GM18502 (cell line): ENCODE measurements around the gene HDGF.
A peak's percentile ranks its signal among the peaks of the same experiment; 100 is the strongest.
"Not testable (repeated sequence)": the region's sequence is repeated elsewhere in the genome, so short reads cannot be mapped to it uniquely, and the experiment has no call there.

ENCODE experiments used
- ATAC-seq: cut with Tn5 transposase; IDR thresholded peaks from one replicate; pipeline ENCODE4 v1.9.1; 2021; ENCODE audit warnings: mild to moderate bottlenecking; ENCODE audit not compliant: unreplicated experiment, poor library complexity

Gene HDGF

GRCh38 chr1:156767101-156767878 is 15.8 kb upstream of the HDGF start, which contains the start of gene PRCC:
TSS of gene PRCC (plus strand) at chr1:156767535. CDS start at chr1:156767772, 237 bp downstream.
- ATAC-seq = peak; percentile 91

DNA sequence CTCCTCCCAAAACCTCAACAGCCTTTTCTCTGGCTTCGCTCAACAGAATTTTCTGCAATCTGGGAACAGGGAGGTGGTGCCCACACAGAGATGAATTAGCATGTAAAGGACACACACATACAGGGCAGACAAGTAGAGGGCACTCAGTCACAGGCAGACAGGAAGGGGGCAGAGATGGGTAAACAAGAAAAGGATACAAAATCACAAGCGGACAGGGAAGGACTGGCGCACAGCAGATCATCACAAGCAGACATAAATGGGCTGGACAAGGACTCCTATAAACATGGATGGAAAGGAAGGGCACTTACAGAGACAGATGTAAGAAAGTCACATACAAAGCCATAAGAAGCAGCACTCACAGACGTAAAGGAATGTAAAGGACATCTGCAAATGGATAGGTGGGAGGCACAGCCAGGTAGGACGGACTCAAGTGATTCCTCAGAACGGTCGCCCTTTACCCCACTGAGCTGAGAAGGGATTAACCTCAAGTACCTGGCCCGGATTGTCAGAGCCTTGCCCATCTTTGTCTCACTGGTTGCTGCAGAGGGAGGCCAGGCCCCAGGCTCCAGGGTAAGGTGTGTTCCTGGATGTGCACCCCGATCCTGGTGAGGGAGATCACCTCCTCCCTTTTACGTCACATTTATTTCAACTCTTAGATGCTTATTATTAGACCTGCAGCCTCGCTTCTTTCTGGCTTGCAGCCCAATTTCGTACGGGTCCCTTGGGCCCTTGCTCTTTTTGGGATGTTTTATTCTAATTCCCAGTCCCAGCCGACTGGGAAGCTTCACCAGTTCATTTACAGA is 15.0 kb upstream of the HDGF start:
- peak; percentile 28 for ATAC-seq

DNA sequence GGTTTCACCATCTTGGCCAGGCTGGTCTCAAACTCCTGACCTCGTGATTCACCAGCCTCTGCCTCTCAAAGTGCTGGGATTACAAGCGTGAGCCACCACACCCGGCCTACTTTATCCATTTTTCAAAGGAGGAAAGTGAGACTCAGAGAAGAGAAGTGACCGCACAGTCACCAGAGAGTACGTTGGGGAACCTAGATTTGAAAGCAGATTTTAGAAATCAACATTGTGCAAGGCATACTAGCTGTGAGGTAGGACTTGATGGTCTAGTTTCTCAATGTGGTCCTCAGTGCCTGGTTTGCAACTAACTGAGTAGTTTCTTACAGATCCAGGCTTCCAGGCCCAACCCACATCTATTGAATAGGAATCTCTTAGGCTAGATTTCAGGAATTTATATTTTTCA is 14.2 kb upstream of the HDGF start:
- no peak for ATAC-seq

GRCh38 chr1:156765136-156765535 is 13.7 kb upstream of the HDGF start:
- ATAC-seq = not testable (repeated sequence)

GRCh38 chr1:156760796-156761104 is 9.3 kb upstream of the HDGF start:
- no peak for ATAC-seq

DNA sequence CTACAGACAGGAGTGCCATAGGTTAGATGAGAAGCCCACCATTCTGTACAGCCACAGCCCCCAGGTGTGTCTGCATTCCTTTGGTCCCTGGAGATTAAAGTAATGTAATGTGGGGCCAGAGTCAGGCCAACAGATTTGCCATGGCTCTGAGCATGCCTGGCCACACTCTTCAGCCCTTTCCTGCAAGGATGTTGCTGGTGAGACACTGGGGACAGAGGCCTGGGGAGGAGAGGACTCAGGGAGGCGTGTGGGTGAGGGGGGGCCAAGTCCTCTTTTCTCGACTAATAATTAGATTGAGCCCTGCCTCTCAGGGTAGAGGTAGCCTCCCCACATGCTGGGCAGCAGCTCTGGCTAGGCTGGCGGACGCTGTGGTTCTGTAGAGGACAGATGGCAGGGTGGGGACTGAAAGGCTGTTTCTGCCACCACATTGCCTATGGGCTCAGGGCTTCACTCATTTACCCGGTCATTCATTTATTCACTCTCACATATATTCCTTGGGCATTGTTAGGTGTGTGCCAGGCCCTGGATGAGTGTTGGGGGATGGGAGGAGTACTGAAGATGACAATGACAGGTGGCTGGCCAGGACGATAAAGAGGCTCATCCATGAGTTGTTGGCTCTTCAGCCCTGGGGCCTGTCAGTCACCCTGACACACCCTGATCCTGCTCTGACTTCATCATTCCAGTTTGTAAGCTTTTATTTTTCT is 8.8 kb upstream of the HDGF start:
- ATAC-seq = no peak

DNA sequence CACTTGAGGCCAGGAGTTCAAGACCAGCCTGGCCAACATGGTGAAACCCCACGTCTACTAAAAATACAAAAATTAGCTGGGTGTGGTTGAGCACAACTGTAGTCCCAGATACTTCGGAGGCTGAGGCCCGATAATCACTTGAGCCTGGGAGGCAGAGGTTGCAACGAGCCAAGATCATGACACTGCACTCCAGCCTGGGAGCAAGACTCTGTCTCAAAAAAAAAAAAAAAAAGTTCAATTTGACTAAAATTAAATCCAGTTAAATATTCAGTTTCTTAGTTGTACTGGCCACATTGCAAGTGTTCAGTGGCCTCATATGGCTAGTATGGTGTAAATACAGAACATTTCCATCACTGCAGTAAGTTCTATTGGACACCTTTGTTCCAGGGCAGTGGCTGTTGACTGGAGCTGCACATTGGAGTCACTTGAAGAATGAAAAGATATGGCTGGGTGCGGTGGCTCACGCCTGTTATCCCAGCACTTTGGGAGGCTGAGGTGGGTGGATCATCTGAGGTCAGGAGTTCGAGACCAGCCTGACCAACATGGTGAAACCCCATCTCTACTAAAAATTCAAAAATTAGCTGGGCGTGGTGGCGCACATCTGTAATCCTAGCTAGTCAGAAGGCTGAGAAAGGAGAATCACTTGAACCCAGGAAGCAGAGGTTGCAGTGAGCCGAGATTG is 6.2 kb upstream of the HDGF start:
- ATAC-seq = not testable (repeated sequence)

DNA sequence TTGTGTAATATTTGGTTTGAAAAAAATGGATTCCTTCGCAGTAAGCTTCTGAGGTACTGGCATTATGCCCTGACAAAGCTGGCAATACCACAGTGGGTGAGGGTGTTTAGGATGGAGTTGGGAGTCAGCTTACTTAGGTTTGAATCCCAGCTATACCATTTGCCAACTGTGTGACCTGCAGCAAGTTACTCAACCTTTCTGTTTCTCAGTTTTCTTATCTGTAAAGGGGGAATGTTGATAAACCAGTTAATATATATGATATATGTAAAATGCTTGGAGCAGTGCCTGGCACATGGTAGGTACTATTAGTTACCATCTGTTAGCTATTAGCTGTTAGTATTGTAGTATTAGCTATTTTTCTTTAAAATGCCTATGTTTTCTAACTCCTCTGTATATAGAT is 4.9 kb upstream of the HDGF start:
- ATAC-seq = no peak

DNA sequence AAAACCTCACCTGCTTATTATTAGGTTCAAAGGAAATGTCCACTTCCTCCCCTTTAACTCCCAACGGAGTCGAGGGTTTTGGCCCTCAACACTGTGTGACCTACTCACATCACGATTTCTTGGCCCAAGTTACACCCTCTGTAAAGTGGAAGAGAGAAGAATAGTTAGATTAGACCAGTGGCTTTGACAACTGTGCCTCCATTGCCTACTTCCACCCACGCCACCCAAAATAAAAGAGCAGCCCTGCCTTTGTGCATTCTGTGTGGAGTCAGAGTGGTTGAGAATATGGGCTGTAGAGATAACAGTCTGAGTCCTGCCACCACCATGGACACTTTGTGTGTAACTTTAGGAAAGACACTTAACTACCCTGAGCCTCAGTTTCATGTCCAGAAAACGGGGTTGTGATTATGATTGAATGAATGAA is 4.1 kb upstream of the HDGF start:
- no peak for ATAC-seq

- ATAC-seq = no peak
Observed at GRCh38 chr1:156754219-156754618, 2.7 kb upstream of the HDGF start.

DNA sequence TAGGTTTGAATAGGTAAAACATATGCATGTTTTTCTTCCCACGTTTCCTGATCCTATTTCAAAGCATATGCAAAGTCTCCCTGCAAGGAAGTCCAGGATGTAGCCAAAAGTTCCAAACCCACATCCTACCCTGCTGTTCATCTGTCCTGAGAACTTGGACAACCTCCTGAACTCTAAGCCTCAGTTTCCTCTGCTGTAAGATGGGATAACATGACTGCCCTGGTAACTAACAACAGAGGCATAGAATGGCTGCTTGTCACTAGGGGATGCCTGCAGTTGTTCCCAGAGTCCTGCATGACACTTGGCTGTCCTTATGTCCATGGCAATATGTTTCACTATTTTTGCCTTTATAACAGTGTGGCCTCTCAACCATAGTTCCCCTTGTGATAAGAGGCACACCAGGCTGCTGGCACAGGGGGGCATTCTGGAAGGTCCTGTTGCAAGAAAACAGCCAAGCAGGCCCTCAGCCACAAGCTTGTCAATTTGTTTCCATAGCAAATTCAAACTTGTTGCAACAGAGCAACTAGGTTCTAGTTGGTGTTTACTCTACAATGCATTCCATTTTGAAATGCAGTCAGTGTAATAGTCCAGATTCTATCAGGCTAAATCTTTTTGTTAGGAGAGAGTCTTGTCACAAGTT is 1.5 kb upstream of the HDGF start:
- ATAC-seq = no peak

DNA sequence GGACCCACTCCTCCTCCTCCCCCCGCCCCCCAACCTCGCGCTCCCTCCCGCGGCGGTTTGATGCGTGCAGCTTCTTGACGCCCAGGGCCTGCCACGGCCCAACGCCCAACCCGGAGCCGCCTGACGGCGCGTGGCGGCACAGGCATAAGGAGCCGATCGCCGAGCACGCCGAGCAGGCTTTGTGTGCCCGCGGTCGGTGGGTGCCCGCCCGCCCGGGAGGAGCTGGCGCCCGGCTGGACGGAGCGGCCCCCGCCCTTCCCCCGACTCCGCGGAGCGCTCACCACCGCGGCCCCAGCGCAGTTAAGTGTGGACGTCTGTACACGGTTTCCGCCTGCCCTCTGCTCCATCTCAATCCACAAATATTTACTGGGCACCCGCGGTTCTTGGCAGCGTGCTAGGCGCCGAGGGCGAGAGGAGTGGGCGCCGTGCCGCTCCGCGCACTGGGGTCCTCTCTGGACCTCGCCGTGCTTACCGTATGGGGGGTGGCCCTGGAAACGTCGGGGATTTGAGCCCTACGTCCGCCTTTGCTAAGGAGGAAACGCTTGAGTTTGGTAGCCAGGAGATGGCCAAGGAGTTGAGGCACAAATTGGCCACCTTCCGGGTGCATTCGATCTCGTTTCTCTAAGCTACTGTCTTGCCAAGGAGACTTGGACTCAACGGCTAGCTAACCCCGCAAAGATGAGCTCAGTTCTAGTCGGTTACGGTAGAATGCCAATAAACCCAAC is 444 bp upstream of the HDGF start:
- peak; percentile 66 for ATAC-seq

- ATAC-seq = peak; percentile 23
Observed at GRCh38 chr1:156750711-156751450, 594 bp downstream of the HDGF start.

- ATAC-seq = no peak
Observed at GRCh38 chr1:156750191-156750672, 1.2 kb downstream of the HDGF start.

GRCh38 chr1:156749419-156750118 is 1.9 kb downstream of the HDGF start:
- no peak for ATAC-seq

DNA sequence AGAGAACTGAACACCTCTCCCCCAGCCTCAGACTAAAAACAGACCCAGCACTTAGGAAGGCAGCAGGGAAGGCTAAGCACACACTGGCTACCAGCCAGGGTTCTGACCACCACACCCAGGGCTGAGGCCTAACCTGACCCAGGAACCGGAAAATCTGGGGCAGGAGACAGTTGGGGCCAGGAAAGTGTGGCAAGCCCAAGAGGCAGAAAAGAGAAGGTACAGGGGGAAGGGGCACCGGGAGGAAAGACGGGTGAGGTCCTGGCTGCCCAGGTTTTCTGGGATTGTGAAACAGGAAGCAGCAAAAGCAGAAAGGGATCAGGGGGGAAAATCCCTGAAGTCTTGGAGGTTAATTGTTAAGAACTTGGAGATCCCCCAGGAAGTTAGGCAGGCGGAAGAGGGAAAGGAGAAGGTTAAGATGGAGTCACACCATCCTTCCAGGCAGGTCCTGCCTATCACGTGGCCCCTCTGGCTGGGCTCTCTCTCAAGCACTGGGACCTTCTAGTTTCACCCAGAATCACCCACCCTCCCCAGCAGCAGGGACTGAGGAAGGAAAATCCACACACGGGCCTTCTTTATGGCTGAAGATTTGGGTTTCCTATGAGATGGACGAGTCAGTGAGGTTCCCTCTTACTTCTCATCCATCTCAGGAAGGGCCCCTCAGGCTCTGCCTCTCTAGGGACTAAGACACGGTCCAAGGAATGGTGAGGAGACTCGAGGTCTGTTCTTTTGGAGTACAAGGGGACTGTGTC is 2.6 kb downstream of the HDGF start:
- ATAC-seq = no peak
